ENCODE measurements around the gene PDCD6IP.
"Not testable (repeated sequence)": the region's sequence is repeated elsewhere in the genome, so short reads cannot be mapped to it uniquely, and the experiment has no call there.

PDCD6IP gene

DNA sequence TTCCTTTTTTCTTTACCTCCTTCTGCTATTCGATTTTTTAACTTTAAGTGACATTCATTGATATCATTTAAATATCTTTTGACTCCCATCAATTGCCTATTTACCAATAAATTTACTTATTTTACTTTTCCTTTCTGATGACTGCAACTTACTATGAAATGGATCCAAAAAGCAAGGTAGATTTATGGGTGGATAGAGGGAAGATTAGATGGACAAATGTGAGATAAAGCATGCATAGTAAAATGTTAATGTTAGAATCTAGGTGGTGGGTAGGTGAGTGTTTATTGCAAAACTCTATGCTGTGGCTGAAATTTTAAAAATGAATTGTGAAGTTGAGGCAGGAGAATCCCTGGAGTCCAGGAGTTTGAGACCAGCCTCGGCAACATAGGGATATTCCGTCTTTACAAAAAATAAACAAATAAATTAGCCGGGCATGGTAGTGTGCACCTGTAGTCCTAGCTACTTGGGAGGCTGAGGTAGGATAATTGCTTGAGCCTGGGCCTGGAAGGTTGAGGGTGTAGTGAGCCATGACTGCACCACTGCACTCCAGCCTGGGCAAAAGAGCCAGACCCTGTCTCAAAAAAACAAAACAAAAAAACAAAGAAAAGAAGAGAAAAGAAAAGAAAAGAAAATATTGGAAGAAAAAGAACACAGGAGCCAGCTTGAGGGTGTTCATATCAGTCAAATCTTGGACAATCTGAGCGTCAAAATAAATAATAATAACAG lies 6.1 kb upstream of the PDCD6IP start:
- DNase-seq = no peak

DNA sequence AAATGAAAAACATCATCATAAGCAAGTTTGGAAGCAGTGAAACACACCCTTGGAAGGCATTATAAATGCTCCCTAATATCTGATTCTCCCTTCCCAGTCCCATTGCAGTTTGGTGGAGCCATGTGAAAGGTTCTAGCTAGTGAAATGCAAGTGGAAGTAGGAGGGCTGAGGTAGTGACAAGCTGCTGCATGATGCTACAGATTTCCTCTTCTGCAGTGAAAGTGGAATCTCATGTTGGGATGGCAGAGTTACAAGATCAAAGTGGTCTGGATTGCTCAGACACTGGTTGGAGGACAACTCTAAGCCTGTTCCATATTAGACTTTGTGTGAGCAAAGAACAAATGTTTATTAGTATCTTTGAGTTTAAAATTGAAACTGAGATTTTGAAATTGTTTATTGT lies 3.3 kb upstream of the PDCD6IP start:
- DNase-seq = no peak

DNA sequence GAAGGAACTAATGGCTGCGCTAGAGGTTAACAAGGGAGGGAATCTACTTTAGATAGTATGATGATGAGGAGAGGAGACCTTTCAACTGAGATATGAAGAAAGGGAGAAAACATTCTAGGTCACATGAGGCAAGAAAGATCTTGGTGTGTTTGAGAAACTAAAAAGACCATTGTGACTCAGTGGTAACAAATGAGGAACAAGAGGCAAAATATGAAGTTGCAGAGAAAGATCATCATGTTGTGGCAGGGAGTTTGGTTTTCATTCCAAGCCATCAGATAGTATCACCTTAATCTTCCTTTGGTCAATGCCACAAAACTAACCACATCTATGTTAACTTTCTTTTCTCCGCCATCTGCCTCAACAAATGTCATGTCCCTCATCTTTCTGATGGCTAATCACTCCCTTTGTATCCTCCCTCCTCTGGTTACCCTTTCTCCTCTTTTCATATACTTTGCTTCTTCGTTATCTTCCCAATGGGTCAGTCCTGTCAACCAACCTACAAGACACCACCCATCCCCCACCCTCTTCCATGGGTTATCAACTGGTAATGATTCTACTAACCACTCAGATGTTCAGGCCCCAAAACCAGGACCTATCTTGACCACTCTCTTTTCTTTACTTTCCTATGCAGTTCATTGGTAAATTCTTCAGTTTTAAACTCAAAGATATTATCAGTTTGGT lies 2.4 kb upstream of the PDCD6IP start:
- no peak for DNase-seq

DNA sequence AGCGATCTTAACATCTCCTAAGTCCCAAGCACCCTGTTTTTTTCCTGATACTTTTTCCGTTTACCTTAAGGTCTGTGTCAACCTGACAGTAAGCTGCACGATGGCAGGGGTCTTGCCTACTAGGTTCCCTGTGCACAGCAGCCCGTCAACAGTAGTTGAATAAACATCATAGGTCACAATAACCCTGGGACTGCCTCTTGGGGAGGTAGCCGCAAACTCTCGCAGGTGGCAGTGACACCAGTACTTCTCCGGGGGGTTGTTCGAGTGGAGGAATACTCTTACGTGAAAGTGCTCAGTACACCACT lies 365 bp upstream of the PDCD6IP start:
- no peak for DNase-seq

DNA sequence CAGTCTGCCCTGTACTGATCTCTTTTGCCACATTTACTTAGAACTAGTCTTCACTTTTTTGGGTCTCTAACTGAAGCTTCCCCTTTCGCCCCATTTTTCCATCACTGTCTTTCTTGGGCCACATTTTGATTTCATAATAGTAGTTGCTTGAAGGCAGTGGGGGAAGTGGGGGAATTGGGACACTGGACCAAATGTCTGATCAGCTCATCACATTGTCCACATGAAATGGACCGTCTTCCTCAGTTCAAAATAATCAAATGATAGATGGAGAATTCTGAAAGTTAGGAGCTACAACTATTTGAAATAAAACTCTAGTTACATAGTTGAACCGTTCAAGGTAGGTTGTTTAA lies 747 bp downstream of the PDCD6IP start:
- DNase-seq = no peak

DNA sequence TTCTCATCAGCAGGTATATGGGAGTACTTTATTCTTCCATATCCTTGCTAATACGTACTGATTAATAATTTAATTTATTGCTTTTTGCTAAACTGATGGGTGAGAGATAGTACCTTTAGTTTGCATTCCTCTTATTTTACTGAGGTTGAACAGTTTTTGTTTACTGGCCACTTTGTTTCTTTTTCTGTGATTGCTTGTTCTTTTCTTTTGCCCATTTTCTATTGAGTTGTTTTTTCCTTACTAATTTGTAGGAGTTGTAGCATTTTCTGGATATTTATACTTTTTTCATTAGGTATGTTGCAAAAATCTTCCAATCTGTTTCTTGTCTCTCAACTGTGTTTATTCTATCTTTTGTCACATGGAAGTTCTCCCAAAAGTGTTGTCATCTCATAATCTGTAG lies 4.8 kb downstream of the PDCD6IP start:
- no peak for DNase-seq

DNA sequence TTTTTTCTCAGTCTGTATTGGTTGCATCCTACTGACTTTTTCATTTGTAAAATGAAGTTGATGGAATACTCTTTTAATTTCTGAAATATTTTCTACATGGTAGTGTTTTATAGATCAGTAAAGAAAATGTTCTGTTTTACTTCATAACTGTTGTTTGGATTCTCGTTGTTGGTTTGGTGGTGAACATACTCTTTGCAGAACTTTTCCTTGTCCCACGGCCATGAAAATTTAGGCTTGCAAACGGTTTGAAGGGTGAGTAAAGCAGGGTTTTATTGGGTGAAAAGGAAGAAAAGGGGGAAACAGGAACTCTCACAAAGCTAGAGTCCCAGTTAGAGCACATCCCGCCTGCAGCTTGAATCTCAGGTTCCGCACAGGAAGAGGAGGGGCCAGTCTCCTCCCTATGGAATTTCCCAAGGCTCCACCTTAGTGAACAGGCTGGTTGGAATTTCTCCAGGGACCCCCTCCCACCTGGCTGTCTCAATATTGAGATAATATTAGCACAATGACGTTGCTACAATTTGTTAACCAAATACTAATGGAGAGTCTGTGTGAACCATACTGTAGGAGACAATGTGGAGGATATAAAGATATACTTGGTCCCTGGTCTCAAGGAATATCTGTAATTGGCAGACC lies 5.6 kb downstream of the PDCD6IP start:
- DNase-seq = no peak

DNA sequence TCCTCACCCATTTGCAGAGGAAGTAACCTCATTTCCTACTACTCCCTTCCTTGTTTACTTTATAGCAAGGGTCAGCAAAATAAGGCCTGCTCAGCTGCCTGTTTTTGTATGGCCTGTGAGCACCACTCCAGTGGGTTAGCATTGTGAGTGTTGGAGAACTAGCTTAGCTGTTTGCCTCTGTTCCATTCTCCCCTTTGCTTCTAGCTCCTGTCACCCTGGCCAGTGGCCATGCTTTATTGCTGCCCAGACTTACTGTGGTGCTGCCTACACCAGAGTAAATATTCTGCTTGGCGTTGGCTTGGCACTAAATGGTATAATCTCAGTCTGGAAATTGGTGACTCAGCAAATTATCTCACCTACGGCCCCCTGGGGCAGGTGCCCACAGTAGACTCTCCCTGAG lies 8.8 kb downstream of the PDCD6IP start:
- DNase-seq = no peak

DNA sequence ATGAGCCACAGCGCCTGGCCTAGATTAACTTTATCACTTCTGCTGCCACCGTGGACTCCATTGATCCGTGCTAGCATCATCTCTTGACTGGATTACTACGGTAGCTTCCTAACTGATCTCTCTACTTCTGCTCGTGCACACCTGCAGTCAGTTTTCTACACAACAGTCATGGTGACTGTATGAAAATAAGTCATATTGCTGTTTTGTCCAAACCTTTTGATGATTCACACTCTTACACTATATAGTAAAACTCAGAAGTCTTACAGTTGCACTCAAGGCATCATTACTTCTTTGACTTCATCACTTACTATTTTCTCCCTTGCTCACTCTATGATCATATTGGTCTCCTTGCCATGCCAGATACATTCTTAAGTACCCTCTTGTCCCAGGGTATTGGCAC lies 10.1 kb downstream of the PDCD6IP start:
- DNase-seq = no peak

DNA sequence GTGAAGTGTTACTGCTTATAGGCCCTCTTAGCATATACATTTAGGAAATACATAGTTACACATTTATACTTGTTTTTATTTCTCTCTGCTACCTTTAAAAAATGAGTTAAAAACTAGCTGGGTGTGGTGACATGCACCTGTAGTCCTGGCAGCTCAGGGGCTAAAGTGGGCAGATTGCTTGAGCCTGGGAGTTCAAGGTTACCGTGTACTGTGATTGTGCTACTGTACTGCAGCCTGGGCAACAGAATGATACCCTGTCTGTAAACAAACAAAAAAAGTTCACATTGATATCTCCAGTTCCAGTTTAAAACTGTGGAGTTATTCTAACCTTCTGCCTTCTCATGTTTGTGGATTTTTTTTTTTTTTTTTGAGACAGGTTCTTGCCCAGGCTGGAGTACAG lies 12.1 kb downstream of the PDCD6IP start:
- DNase-seq = no peak

DNA sequence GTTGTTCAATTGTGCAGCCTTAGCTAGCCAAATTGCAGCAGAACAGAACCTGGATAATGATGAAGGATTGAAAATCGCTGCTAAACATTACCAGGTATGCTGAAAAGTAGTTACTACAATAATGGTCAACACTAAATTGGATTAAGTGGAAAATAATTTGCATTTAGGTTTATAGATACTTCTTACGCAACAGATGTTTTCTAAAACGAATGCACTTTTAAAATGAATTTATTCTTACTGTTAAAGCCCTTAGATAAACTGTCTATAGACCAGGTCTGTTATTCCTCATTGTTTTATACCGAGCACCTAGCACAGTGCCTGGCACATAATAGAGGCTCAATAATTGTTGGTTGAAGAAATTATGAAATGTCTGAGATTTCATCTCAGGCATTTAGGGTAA lies 23.6 kb downstream of the PDCD6IP start:
- DNase-seq = no peak

DNA sequence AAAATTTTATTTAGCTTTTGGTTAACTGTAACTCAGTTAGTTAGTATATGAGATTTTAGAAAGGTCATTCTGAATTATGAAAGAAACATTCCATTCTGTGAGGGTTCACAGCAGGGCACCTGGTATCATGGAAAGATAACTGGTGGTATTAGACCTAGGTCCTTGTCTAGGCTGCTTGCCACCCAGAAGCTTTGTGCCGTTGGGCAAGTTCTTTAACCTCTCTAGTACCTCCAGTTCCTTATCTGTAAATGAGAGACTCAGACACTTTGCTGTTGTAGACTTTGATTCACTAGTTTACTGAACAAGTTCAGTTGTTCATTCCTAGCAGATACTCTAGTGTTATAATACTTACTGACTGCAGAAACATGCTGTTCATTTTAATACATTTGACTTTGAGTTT lies 25.4 kb downstream of the PDCD6IP start:
- DNase-seq = no peak

DNA sequence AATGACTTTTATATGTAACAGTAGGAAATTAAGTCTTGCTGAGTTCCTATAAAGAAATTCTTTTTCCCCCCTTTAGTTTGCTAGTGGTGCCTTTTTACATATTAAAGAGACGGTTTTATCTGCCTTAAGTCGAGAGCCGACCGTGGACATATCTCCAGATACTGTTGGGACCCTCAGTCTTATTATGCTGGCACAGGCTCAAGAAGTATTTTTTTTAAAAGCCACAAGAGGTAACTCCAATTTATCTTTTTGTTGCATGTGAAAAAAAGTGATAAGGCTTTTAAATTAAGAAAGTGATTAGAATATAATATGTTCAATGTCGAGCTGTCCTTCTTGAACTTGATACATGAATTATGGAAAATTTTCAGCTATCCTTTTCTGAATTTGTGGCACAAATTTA lies 26.7 kb downstream of the PDCD6IP start:
- DNase-seq = no peak

DNA sequence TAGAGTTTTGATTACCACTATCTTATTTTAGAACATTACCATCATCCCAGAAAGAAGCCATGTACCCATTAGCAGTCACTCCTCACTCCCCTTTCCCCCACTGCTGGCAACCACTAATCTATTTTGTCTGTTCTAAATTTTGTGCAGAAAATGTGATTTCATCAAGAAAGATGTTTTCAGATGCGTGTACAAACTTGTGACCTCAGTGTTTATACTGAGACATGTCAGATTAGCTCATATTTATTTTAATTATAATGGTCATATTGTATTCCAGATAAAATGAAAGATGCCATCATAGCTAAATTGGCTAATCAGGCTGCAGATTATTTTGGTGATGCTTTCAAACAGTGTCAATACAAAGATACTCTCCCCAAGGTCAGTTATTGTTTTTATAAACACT lies 27.8 kb downstream of the PDCD6IP start:
- DNase-seq = no peak

DNA sequence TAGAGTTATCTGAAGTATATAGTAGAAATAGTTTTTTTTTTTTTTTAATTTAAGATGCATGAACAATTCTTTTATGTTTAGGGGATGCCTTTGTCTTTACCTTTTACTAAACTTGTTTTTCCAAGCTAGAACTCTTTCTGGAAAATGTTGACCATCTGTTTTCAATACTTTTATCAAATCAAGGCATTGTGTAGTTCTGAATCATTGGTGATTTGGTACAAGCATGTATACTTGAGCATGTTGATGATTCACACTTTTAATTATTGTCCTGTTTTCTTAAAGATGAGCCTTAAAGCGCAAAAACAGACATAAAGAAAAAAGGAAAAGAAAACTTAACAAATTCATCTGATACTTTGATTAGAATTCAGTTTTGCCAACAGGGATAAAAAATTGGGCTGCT lies 28.3 kb downstream of the PDCD6IP start:
- no peak for DNase-seq

DNA sequence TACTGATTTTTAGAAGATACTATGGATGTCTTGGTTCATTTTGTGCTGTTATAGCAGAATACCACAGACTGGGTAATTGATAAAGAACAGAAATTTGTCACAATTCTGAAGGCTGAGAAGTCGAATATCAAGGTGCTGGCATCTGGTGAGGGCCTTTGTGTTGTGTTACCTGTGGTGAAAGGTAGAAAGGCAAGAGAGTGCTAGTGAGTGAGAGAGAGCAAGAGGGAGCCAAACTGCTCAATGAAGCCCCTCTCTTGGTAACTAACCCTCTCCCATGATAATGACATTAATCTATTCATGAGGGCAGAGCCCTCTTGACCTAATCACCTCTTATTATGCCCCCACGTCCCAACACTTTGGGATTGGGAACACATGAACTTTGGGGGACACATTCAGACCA lies 31.3 kb downstream of the PDCD6IP start:
- no peak for DNase-seq

DNA sequence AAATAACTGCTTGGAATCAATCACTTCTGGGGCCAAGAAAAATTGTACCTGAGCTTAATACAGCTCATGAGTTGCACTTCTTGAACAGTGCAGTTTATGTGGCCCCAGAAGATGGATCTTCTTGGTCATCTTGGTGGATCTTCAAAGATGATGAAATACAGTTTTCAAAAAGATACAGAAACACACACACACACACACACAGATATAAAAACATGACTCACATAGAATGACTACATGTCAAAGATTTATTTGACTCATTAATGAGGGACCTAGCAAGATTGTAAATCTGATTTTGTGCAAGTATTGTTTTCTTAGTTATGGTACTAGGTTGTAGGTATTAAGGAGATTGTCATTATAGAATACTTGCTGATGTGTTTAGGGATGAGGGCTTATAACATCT lies 32.6 kb downstream of the PDCD6IP start:
- no peak for DNase-seq

DNA sequence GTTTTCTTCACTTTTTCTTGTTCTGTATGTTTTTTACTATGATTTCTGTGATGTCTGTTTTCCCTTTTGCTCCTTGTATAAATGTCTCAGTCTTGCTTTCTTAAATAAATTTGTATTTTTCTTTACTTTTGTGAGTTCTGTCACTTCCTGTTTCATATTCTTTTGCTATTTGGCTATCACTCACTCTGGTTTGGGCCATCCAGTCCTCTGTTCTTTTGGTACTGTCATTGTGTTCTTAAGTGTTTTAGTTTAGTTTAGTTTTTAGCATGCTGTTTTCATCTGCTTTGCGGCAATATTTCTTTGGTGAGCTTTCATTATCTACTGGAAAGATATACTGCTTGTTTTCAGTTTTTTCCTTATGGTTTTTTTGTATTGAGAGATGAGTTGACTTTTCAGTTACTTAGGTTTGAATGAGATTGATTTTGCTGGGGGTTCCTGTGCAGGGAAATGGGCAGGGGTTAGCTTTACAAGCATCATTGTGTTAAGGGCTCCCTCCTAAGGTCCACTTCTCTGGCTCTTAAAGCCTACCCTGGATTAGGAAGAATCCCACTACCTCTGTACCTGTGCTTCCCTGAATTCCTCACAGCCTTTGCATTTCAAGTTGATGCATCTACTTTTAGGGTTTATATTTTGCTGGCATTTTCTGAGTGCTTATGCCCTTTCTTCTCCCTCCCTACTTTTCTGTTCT lies 35.1 kb downstream of the PDCD6IP start:
- DNase-seq = no peak

DNA sequence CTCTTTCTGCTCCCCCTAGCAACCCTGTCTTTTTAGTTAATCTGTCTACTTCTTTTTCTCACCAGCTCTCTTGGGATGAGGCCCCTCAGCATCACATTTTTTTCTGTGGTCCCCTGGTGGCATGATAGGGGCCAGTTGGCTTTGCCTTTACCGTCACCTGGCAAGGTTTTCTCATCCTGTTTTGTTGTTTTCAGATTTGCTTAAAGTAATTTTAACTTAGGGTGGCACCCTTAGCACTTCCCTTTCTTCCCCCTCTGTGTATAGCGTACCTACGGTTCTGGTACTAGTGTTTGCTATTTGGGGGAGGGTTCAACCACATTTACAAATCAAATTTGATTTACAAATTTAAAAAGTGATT lies 35.6 kb downstream of the PDCD6IP start:
- no peak for DNase-seq

DNA sequence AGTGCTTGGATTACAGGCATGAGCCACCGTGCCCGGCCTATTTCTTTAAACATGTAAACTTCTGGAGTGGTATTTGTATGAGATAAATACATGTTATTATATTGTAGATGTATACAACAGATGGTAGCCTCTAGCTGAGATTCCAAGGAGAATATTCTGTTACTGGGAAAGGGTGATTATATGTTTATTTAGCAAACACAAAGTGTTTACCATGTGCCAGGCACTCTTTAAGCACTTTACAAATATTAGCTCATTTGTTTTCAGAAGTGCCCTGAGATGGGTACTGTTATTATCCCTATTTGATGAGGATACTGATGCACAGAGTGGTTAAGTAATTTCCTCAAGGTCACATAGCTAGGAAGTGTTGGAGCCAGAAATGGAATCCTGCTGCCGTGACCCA lies 38.8 kb downstream of the PDCD6IP start:
- not testable (repeated sequence) for DNase-seq

DNA sequence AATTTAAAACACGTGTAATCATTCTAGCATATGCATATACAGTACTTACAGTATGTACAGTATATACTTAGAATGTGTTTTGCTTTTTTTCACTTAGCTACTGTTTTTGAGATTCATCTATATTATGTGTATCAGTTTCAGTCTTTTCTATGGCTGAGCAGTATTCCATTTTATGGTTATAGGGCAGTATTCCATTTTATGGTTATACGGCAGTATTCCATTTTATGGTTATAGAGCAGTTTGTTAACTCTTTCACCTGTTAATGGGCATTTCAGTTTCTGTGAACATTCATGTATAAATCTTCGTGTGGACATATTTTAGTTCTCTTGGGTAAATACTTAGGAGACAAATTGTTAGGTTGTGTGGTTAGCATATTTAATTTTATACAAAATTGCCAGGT lies 40.9 kb downstream of the PDCD6IP start:
- no peak for DNase-seq

DNA sequence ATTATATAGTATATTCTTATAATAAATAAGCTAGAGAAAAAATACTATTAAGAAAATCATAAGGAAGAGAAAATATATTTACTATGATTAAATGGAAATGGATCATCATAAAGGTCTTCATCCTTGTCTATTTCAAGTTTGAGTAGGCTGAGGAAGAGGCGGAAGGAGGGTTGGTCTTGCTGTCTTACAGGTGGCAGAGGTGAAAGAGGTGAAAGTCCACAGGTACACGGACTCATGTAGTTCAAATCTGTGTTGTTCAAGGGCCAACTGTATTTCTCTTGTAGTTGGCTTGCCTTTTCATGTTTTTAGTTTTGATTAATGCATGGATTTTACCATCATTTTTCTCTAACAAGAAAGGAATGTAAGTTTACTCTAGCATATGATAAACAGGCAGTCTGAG lies 41.7 kb downstream of the PDCD6IP start:
- DNase-seq = no peak

DNA sequence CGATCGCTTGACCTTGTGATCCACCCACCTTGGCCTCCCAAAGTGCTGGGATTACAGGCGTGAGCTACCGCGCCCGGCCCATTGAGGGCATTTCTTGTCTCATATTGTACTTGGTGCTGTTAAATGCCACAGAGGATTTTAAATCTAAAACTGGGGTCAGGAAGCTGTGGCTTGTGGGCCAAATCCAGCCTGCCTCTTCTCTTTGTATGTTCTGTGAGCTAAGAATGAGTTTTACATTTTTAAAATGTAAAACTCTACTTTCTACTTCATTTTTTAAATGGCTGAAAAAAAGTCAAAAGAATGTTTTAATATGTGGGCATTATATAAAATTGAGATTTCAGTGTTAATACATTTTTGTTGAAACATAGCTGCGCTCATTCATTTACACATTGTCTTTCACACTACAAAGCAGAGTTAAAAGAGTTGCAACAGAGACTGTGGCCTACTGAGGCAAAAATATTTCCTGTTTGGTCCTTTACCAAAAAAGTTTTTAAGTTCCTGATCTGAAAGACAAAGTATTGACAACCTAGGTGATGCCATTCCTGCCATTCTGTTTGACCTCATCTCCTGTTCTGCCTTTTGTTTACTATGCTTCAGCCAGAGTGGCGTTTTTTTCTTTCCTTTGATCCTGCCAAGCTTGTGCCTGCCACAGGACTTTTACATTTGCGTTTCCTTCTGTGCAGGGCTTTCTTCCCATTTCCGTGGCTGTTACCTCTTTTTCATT lies 50.4 kb downstream of the PDCD6IP start:
- DNase-seq = no peak

DNA sequence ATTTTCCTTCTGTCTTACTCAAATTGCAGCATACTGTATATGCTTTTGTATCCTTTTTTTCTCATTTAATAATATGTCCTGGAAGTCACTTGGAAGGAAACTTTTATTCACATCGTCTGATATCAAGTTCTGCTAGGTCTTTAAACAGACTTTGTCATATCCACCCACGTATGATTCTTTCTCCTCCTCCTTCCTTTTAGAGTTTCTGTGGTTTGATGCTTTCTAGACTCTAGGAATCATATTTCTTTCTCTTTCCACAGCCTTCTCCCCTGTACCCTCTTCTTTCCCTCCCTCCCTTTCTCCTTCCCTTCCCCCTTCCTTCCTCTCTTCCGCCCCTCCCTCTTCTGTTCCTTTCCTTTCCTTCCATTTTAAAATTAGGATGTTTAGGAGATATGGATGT lies 52.2 kb downstream of the PDCD6IP start:
- DNase-seq = not testable (repeated sequence)

Measured in NCI-H446 (cell line).